ENCODE measurements around the gene TRMT61A. TPM values are rescaled to one million over a fixed set of nuclear protein-coding genes. Genes with fewer than 3 reads are reported as not detected.
A peak's percentile ranks its signal among the peaks of the same experiment; 100 is the strongest.

The TRMT61A gene
- total and polyA plus RNA-seq, 2 experiments from 2014 or later = 13.3 to 15.0 TPM

DNA sequence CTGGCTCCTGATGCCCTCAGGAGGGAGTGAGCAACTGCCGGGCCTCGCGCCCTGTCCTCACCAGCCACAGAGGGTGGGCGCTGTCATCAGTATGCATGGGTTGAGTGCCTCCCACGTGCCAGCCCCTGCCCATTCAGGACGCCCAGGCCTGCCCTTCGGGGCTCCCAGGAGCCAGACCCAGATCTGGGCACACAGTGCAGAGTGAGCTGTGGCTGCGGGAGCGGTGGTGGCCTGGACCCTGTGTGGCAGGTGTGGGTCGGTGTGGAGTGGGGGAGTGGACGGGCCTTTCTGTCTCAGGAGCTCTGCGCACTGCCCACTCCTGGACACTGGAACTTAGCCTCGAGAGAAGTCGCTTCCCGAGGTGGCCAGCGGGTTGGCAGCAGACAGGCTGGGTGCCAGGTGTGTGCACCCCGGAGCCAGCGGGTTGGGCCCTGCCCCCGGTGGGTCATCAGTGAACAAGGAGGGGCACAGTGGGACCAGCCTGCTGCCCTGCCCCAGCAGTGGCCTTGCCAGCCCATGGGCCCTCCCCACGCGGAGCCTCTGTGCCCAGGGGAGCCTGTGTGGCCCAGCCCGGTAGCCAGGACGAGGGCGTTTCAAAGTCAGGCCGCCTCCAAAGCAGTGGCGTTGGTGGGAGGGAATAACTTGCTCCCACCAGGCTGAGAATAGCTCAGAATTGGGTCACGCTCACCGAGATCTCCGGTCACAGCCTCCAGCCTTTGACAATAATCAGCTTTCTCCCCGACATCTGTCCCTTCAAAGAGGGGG, 9.5 kb downstream of the TRMT61A start:
- no peaks in the 10 kb centered on the region for H4K20me1 ChIP-seq (ENCODE audit: insufficient read depth)
- H3K27me3 ChIP-seq (replicated peaks; ENCODE audit: insufficient read depth) = no peaks in the 10 kb centered on the region
- peaks cover 32% of the 10 kb centered on the region for H3K4me1 ChIP-seq (ENCODE audit: insufficient read depth)
- TF ChIP-seq EZH2phosphoT487 (IDR thresholded peaks at IDR 0.05; ENCODE audit: insufficient read depth, low read depth) (no peak), EZH2 (IDR thresholded peaks at IDR 0.05; ENCODE audit: insufficient read depth, poor library complexity, severe bottlenecking) (no peak)
- H3K9me3 ChIP-seq (ENCODE audit: low read depth) = no peaks in the 10 kb centered on the region
- H3K9ac ChIP-seq = no peak overlapping the region
- no peaks in the 10 kb centered on the region for H3K36me3 ChIP-seq (ENCODE audit: low read depth)
- H3F3A ChIP-seq (ENCODE audit: insufficient read depth) = peaks cover 6% of the 10 kb centered on the region
- DNase-seq = peak; percentile 38
- H3K4me2 ChIP-seq (ENCODE audit: unreplicated experiment) = no peak overlapping the region
- 45 to 47% methylated on average over 24 to 29 of the region's 30 CpGs for WGBS, 2 experiments (ENCODE audit: low coverage in 1 of 2, low lambda C conversion rate in 2 of 2, missing lambda C conversion rate in 2 of 2)
- H3K4me3 ChIP-seq = no peak overlapping the region
- no peak overlapping the region for H2AFZ ChIP-seq
- H3K9me2 ChIP-seq (ENCODE audit: insufficient read depth) = no peaks in the 10 kb centered on the region
- in situ Hi-C loops (cut with MboI) = no loop called here
- H3K79me2 ChIP-seq (ENCODE audit: insufficient read depth) = no peaks in the 10 kb centered on the region
- no peak overlapping the region for H3K27ac ChIP-seq

DNA sequence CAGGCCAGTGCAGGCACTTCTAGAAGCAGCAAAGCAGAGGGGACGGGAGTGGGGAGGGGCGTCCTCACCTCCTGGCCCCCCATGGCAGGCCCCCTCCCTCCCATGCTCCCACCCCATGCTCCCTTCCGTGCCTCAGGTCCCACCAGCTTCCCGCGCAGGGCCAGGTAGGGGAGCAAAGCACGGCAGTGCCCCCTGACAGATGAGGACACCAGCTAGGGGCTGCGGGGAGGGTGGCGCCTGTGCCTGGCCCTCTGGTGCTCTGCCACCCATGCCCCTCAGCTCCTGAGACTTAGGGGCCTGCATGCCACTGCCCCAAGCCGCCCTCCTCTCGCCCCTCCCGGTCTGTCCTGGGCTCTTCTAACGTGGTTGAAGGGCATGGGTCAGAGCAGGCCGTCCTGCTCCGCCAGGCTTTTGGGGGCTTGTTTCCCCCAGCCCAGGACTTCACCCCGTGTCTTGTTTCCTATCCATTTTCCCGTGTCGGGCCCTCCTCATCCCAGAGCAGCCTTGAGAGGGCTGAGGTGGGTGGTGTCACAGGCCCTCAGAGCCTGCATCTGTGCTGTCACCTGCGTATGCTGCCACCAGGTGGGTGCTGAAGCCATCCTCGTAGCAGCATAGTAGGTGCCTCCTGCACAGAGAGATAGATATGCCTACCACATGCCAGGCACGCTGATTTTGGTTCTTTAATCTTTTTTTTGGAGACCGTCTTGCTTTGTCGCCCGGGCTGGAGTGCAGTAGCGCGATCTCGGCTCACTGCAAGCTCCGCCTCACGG, 10.2 kb downstream of the TRMT61A start:
- no peak for TF ChIP-seq EZH2phosphoT487 (IDR thresholded peaks at IDR 0.05; ENCODE audit: insufficient read depth, low read depth)
- TF ChIP-seq EZH2 (IDR thresholded peaks at IDR 0.05; ENCODE audit: insufficient read depth, poor library complexity, severe bottlenecking) = no peak
- Histone ChIP-seq H3K36me3 (ENCODE audit: low read depth) (no peaks in the 10 kb centered on the region), H3K27ac (no peak overlapping the region), H3K9ac (no peak overlapping the region), H3K4me2 (ENCODE audit: unreplicated experiment) (no peak overlapping the region), H2AFZ (no peak overlapping the region), H3K9me3 (ENCODE audit: low read depth) (no peaks in the 10 kb centered on the region), H3F3A (ENCODE audit: insufficient read depth) (peaks cover 6% of the 10 kb centered on the region), H3K4me3 (no peak overlapping the region), H3K4me1 (ENCODE audit: insufficient read depth) (peaks cover 32% of the 10 kb centered on the region), H3K27me3 (replicated peaks; ENCODE audit: insufficient read depth) (no peaks in the 10 kb centered on the region), H3K9me2 (ENCODE audit: insufficient read depth) (no peaks in the 10 kb centered on the region), H4K20me1 (ENCODE audit: insufficient read depth) (no peaks in the 10 kb centered on the region), H3K79me2 (ENCODE audit: insufficient read depth) (no peaks in the 10 kb centered on the region)
- DNase-seq = no peak
- 76 to 81% methylated on average over 20 to 28 of the region's 28 CpGs for WGBS, 2 experiments (ENCODE audit: low coverage in 1 of 2, low lambda C conversion rate in 2 of 2, missing lambda C conversion rate in 2 of 2)
- in situ Hi-C loops (cut with MboI) = no loop called here

DNA sequence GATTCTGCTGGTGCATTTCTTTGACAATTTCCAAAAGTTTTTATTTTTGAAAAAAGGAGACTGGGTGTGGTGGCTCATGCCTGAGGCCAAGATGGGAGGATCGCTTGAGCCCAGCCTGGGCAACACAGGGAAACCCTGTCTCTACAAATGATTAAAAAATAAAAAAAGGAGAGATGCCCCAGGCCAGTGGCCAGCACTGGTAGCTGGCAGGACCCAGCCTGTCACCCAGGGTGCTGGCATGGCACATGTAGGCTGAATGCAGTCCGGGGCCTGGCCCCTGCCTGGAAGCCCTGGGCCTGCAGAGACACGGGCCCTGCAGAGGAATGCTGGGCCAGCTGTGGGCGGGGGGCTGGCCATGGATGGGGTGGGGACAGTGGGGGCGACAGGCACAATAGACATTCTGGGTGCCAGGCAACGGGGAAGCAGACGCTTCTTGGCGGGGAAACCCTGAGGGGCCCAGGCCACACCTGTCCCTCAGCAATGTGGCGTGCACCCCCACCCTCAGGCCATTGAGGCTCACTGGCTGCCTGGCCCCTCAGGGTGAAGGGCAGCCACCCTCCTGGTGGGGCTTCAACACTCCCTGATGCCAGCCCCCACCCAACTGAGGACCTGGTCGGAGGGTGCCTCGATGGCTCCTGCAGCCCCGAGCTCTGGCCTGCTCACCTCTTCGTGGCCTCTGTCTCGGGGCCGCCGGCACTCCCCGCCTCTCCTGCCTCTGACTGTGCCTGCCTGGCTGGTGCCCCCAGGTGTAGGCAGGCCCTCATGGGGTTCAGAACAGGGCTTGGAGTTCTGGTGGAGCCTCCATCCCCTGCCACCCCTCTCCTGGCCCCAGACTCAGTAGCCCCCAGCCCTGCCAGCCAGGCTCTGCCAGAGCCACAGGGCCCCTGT, 12.1 kb downstream of the TRMT61A start:
- Histone ChIP-seq H2AFZ (peak overlapping the region; percentile 66), H3K9me2 (ENCODE audit: insufficient read depth) (no peaks in the 10 kb centered on the region), H3K9me3 (ENCODE audit: low read depth) (no peaks in the 10 kb centered on the region), H3K4me2 (ENCODE audit: unreplicated experiment) (peak overlapping the region; percentile 88), H3K27ac (peak overlapping the region; percentile 91), H3F3A (ENCODE audit: insufficient read depth) (peaks cover 6% of the 10 kb centered on the region), H3K4me3 (peak overlapping the region; percentile 58), H3K9ac (peak overlapping the region; percentile 79), H3K4me1 (ENCODE audit: insufficient read depth) (peaks cover 32% of the 10 kb centered on the region), H3K27me3 (replicated peaks; ENCODE audit: insufficient read depth) (no peaks in the 10 kb centered on the region), H3K79me2 (ENCODE audit: insufficient read depth) (no peaks in the 10 kb centered on the region), H4K20me1 (ENCODE audit: insufficient read depth) (no peaks in the 10 kb centered on the region), H3K36me3 (ENCODE audit: low read depth) (no peaks in the 10 kb centered on the region)
- no peak for DNase-seq
- in situ Hi-C loops (cut with MboI) = no loop called here
- TF ChIP-seq EZH2 (IDR thresholded peaks at IDR 0.05; ENCODE audit: insufficient read depth, poor library complexity, severe bottlenecking) (no peak), EZH2phosphoT487 (IDR thresholded peaks at IDR 0.05; ENCODE audit: insufficient read depth, low read depth) (no peak)
- 42 to 54% methylated on average over 12 to 17 of the region's 17 CpGs for WGBS, 2 experiments (ENCODE audit: low coverage in 1 of 2, low lambda C conversion rate in 2 of 2, missing lambda C conversion rate in 2 of 2)
